ENCODE measurements around the gene DAB1. TPM values are rescaled to one million over a fixed set of nuclear protein-coding genes. Genes with fewer than 3 reads are reported as not detected.

DAB1 gene
- total and polyA plus RNA-seq, 2 of the 8 experiments (the other 6 are each of a cell fraction or from before 2014, with no cell fraction given): 4.4 to 11.8 TPM

GRCh38 chr1:57418971-57419370 lies 4.9 kb downstream of the DAB1 start (continued):
- no peak for TF ChIP-seq SIRT6 (IDR thresholded peaks at IDR 0.05; ENCODE audit: low read length)
- TF ChIP-seq CHD7 (IDR thresholded peaks at IDR 0.05; ENCODE audit: insufficient replicate concordance, low read length): no peak

Measured in H1 (cell line).